ENCODE data around the gene PUM2. TPM values are rescaled to one million over a fixed set of nuclear protein-coding genes. Genes with fewer than 3 reads are reported as not detected.

The PUM2 gene
- total RNA-seq, 3 donors from 2014 or later, result 93.5 to 155 (median 115) TPM

GRCh38 chr2:20201671-20202070 is 149.0 kb downstream of the PUM2 start:
- Histone ChIP-seq H3K4me3 (no peak overlapping the region), H3K36me3 (ENCODE audit: low read depth) (peaks cover 7% of the 10 kb centered on the region), H3K4me1 (ENCODE audit: low read depth) (peaks cover 33% of the 10 kb centered on the region), H3K9me3 (no peaks in the 10 kb centered on the region)
- intact Hi-C loops (cut with DNase I, micrococcal nuclease), result no loop called here
- ATAC-seq (no peak), DNase-seq (no peak)
- TF ChIP-seq CTCF (IDR thresholded peaks at IDR 0.05), result no peak

GRCh38 chr2:20200697-20201555 is 149.7 kb downstream of the PUM2 start:
- Histone ChIP-seq H3K4me1 (ENCODE audit: low read depth) (peaks cover 28% of the 10 kb centered on the region), H3K36me3 (ENCODE audit: low read depth) (peaks cover 7% of the 10 kb centered on the region), H3K4me3 (no peak overlapping the region), H3K9me3 (no peaks in the 10 kb centered on the region)
- no peak for DNase-seq
- TF ChIP-seq CTCF (IDR thresholded peaks at IDR 0.05), result no peak
- ATAC-seq, result no peak
- intact Hi-C loops (cut with DNase I, micrococcal nuclease), result no loop called here

- DNase-seq, result no peak
- peaks cover 7% of the 10 kb centered on the region for H3K36me3 ChIP-seq (ENCODE audit: low read depth)
- no peak for TF ChIP-seq CTCF (IDR thresholded peaks at IDR 0.05)
- H3K9me3 ChIP-seq, result no peaks in the 10 kb centered on the region
- peaks cover 24% of the 10 kb centered on the region for H3K4me1 ChIP-seq (ENCODE audit: low read depth)
- no peak for ATAC-seq
- intact Hi-C loops (cut with DNase I, micrococcal nuclease), result no loop called here
- no peak overlapping the region for H3K4me3 ChIP-seq
Observed at GRCh38 chr2:20199633-20200270, 150.9 kb downstream of the PUM2 start.

- Histone ChIP-seq H3K9me3 (no peaks in the 10 kb centered on the region), H3K4me1 (ENCODE audit: low read depth) (peaks cover 24% of the 10 kb centered on the region), H3K36me3 (ENCODE audit: low read depth) (peaks cover 7% of the 10 kb centered on the region), H3K4me3 (no peak overlapping the region)
- ATAC-seq, result no peak
- DNase-seq, result no peak
- intact Hi-C loops (cut with DNase I, micrococcal nuclease), result no loop called here
- TF ChIP-seq CTCF (IDR thresholded peaks at IDR 0.05), result no peak
Observed at GRCh38 chr2:20198796-20199632, 151.6 kb downstream of the PUM2 start.

Other genes with a start within 250 kb of the PUM2 start
- gene SDC1, start 125.7 kb downstream of the PUM2 start, total RNA-seq, result 100 to 1,000 TPM in 2 of 3 donors, 10 to 100 TPM in 1; 65.3 to 170 (median 162) TPM
- gene RHOB, start 96.2 kb upstream of the PUM2 start, total RNA-seq, result 100 to 1,000 TPM in 2 of 3 donors, 10 to 100 TPM in 1; 75.5 to 616 (median 104) TPM